Islet precursor cell (in vitro differentiated cells): ENCODE data around the gene IL17RA.
"Not testable (repeated sequence)": the region's sequence is repeated elsewhere in the genome, so short reads cannot be mapped to it uniquely, and the experiment has no call there.

Experiments used
- DNase-seq: peaks from one replicate; pipeline ENCODE4 v3.0.0-alpha.2; 2018

IL17RA gene

DNA sequence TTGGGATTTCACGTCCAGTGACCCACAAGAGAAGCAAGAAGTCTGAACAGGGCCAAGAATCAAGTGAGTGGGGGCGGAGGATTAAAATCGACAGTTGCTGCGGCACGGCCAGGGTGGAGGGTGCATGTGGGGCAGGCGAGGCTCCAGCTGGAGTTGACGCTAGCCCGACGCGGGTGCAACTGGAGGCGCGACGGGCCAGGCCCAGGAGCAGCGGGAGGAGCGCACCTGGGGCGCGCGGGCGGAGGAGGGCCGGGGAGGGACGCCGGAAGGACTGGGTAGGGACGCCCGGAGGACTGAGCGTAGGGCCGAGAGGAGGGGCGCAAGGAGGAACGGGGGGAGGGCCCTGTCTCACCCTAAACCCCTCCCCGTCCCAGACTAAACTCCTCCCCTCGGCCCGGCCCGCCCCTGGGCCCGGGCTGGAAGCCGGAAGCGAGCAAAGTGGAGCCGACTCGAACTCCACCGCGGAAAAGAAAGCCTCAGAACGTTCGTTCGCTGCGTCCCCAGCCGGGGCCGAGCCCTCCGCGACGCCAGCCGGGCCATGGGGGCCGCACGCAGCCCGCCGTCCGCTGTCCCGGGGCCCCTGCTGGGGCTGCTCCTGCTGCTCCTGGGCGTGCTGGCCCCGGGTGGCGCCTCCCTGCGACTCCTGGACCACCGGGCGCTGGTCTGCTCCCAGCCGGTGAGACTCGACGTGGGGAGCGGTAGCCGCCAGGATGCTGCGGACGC lies at the start of gene IL17RA:
IL17RA (plus strand) TSS at position 447 of the 723 bp plus-strand sequence; CDS start at position 539, 92 bp downstream.
- DNase-seq: peak; percentile 96

DNA sequence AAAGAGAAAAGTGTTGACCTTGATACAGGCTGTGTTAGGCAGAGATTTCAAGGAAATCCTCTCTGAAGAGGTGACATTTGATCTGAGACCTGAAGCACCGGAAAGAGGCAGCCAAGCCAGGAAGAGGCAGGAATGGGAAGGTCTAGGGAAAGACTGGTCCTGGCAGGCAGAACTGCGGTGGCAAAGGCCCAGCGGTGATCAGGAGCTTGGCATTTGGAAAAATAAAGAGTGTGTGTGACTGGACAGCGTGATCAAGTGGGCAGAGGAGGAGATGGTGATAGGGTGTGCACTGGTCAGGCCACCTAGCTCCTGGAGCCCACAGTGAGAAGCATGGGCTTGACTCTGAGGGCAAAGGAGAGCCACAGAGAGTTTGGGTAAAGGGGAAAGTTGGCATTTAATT lies 49.6 kb upstream of the IL17RA start:
- no peak for DNase-seq

DNA sequence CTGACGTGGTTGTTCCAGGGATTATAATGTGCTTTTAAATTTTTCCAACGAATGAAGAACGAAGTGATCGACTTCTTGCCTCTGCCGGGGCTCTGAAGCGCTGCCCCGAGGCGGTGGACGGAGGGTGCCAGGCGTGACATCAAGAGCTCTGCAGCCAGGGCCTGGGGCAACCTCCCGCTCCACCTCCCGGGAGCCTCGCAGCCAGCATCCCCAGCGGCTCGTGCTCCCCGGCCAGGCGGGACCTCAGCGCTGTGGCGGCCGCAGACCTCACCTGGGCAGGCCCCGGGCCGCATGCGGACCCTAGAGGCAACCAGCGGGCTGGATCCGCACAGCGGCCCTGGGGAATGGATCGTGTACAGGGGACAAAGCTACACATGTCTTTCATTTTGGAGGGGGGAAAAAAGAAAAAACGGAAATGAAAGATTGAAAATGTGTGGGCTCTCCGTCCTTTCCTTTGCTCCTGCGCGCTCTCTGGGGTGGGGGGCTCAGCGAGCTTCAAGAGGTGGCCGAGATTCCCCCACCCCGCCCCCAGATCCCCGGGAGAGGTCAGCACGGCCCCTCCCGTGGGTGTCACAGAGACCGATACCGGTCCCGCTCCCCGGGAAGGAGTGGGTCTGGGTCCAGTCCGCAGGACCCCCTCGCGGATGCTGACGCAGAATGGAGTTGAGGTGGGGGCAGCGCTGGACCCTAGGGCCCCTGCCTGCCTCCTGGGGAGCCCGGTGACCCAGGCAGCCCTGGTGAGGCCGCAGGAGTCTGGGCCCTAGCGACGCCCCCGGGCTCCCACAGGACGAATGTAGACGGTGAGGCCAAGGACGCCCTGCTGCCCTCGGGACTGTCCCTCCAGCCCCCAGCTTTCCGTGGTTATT lies 48.6 kb upstream of the IL17RA start:
- DNase-seq: not testable (repeated sequence)

- DNase-seq: not testable (repeated sequence)
Measured at GRCh38 chr22:17036842-17037711, 47.7 kb upstream of the IL17RA start.

- no peak for DNase-seq
Measured at GRCh38 chr22:17043521-17043920, 41.3 kb upstream of the IL17RA start.

DNA sequence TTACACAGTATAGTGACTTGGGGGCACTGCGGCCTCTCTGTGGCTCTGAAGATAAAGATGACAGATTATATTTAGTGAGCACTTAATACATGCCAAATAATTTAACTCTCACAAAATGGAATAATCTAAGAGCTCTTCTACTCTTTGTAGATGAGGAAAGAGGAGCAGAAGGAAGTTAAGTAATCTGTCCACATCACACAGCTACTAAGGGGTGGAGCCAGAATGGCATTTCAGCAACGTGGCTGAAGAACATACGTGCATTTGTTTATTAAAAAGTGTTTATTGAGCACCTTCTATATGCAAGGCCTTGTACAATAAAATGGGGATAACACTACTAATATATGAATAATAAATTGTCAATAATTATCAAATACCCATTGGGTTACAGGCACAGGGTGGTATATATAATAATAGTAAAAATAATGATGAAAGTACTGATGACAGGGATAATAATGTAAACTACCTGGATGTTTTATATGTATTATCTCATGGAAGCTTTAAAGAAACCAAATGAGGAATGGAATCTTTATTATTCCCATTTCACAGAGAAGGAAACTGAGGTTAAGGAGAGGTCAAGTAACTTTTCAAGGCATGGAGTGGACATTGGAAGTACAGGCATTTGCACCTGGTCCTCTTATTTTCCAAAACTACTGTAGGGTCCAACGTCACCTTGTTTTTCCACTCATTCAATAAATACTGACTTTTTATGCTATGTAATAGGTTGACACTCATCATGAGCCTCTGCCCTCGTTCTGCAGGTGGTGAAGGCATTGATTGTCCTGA lies 38.0 kb upstream of the IL17RA start:
- no peak for DNase-seq

DNA sequence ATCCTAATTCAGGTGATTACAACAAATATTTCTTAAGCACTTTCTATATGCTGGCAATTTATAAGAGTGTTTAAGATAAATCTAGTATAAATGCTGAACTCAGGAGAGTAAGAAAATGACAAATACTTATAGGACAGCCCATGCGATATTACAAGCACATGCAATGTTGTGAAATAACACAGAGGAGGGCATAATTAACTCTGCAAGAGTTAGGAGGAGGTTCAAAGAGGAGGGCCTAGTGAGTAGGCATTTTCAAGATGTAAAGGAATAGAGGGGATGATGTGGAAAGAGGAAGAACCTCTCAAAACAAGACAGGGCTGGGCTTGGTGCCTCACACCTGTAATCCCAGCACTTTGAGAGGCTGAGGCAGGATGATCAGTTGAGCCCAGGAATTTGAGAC lies 37.1 kb upstream of the IL17RA start:
- DNase-seq: no peak

DNA sequence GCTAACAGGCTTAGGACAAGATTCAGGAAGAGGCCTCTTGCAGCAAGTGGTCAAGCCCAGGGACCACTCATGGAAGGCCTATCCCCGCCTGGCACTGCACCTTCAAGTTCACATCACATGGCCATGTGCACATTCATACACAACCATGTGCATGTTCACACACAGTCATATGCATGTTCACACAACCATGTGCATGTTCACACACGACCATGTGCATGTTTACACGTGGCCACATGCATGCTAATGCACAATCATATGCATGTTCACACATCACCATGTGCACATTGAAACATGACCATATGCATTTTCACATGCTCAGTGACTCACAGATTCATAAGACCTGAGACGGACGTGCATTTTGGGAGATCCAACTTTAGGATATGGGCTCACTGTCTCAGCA lies 28.7 kb upstream of the IL17RA start:
- no peak for DNase-seq

GRCh38 chr22:17056807-17057206 lies 28.0 kb upstream of the IL17RA start:
- DNase-seq: no peak

- DNase-seq: peak; percentile 88
Measured at GRCh38 chr22:17057959-17058814, 26.6 kb upstream of the IL17RA start.

- no peak for DNase-seq
Measured at GRCh38 chr22:17060126-17060525, 24.7 kb upstream of the IL17RA start.

GRCh38 chr22:17063411-17064106 lies 21.2 kb upstream of the IL17RA start:
- no peak for DNase-seq

- DNase-seq: no peak
Measured at GRCh38 chr22:17064498-17065100, 20.2 kb upstream of the IL17RA start.

- no peak for DNase-seq
Measured at GRCh38 chr22:17065433-17065832, 19.4 kb upstream of the IL17RA start.

- no peak for DNase-seq
Measured at GRCh38 chr22:17072877-17073276, 11.9 kb upstream of the IL17RA start.

DNA sequence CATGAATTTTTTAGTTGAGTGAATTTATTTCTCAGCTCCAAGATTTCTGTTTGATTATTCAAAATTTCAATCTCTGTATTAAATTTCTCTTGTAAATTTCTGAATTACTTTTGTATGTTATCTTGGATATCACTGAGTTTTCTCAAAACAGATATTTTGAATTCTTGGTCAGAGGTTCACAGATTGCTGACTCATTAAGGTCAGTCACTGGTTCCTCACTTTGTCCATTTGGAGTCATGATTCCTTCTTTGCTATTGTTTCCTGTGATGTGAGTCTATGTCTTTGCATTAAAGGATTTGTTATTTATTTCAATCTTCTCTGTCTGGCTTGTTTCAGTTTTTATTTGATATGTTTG lies 10.2 kb upstream of the IL17RA start:
- no peak for DNase-seq

- DNase-seq: no peak
Measured at GRCh38 chr22:17077255-17077654, 7.5 kb upstream of the IL17RA start.

DNA sequence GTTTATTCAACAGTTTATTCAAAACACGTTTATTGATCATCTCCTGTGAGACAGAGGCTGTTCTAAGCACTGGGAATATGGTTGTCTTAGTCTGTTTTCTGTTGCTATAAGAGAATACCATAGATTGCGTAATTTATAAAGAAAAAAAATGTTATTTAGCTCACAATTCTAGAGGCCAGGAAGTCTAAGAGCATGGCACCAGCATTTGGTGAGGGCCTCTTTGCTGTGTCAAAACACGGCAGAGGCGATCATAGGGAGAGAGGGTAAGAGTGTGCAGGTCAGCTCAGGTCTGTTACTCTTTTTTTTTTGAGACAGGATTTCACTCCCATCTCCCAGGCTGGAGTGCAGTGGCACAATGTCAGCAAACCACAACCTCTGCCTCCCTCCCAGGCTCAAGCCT lies 5.2 kb upstream of the IL17RA start:
- DNase-seq: no peak

DNA sequence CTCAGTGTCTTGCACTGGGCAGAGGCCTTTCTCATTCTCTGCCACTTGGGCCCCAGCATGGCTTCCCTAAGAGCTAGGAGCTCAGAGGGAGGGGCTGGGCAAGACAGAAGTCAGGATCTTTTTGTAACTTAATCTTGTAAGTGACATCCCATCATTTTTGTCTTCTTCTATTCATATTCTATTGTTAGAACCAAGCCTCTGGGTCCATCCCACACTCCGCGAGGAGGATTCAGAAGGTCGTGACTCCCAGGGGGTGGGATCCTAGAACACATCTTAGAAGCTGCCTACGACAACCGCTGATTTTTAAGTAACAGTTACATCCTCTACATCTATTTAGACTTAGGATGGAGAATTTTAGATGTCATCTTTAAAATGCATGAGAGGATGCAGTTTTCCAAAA lies 1.5 kb upstream of the IL17RA start:
- no peak for DNase-seq

DNA sequence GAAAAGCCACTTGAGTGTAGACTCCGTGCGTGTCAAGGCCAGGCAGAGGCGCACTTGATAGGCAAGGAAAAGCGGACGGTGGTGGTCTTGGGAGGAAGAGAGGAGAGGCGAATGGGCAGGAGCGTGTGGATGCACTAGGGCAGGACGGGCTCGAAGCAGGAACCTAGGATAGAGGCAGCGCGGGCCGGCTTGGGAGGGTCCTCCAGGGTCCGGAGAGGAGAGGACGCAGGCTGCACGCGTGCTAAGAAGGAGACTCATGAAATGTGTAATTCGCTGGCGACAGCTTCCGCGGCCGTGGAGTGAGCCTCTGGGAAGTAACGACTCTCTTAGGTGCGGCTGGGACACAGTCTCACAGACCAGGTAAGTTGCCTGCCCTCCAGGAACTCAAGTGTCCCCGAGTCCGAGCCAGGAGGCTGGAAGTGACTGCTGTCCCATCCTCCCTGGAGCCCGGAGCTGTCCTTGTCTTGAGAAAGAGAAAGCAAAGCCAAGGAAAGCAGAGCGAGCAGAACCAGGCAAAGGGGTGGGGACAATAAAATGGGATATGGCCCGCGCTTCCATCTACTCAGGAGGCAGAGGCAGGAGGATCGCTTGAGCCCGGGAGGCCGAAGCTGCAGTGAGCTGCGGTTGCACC lies 874 bp upstream of the IL17RA start:
- DNase-seq: peak; percentile 50
